Mucosa of descending colon (tissue), 3 donors: ENCODE measurements around the gene GBA2. TPM values are rescaled to one million over a fixed set of nuclear protein-coding genes. Genes with fewer than 3 reads are reported as not detected.

Experiments
- ATAC-seq: fragments of 200-7000 bp; cut with Tn5 transposase; one replicate; pipeline ENCODE4 v1.9.1; 2020; ENCODE audit warnings: mild to moderate bottlenecking, moderate library complexity
- DNase-seq, 3 donors: peaks; one replicate each; pipeline ENCODE4 v3.0.0-alpha.2; 2020
- H3K36me3 ChIP-seq: fragments of 200-600 bp; one replicate; pipeline ENCODE4 v1.8.0; 2021; ENCODE audit warnings: low read depth, mild to moderate bottlenecking
- H3K4me1 ChIP-seq: fragments of 200-600 bp; one replicate; pipeline ENCODE4 v1.8.0; 2021; ENCODE audit warnings: low read depth, mild to moderate bottlenecking
- H3K4me3 ChIP-seq: fragments of 200-600 bp; one replicate; pipeline ENCODE4 v1.8.0; 2021; ENCODE audit warnings: mild to moderate bottlenecking
- H3K9me3 ChIP-seq: fragments of 200-600 bp; one replicate; pipeline ENCODE4 v1.8.0; 2021; ENCODE audit warnings: mild to moderate bottlenecking
- intact Hi-C, 2 donors: fragments of 100-400 bp; cut with DNase I in 1 of 2; cut with micrococcal nuclease in 1 of 2; formaldehyde crosslinking; loops; one replicate each; pipeline versions ENCODE4 v1.11.0 to v1.11.1; 2022; cut with DNase I, micrococcal nuclease
- total RNA-seq, 3 donors: library from RNA; stranded (reverse); fragmentation: NEBNext Ultra II Directional in 2 of 3; extraction: Animal tissue kit (Norgen Biotek cat#: 25700) in 2 of 3; gene quantifications; one replicate each; pipeline versions ENCODE4 v1.2.1 to v1.2.4, GENCODE V29; 2021 to 2023
- TF ChIP-seq, protein P1 (sequence below): fragments of 200-600 bp; IDR thresholded peaks from one replicate; pipeline ENCODE4 v1.8.0; 2022; ENCODE audit warnings: antibody characterized with exemption, mild to moderate bottlenecking
- donor health status: DM: no; HTN: no; CAD: no; lungs with moderate emphysema.
- donor health status: DM: no; HTN: no; CAD: no.
- donor health status: DM: no; HTN: yes; CAD: no.

Gene GBA2
- total RNA-seq, 3 donors from 2014 or later = 157 to 285 (median 223) TPM

DNA sequence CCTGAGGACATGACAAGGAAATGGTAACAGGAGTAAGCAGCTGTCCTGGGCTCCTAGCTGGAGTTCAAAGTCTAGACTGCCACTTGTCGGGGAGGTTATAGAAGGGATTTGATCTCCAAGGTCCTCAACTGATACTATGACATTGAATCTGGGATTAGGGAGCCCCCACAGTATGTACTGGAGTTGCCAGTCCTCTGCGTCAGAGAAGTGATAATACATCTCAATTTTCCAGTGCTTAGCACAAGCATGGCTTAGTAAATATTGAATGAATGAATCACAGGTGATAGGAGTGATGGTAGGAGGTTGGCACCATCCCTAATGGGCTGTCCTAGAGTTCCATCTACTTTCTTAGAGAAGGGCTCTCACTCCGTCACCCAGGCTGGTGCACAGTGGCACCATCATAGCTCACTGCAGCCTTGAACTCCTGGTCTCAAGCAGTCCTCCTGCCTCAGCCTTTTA is 53.1 kb downstream of the GBA2 start:
- peak; percentile 60 for ATAC-seq
- no peak for DNase-seq
- no peaks in the 10 kb centered on the region for H3K9me3 ChIP-seq
- intact Hi-C loops = no loop called here
- H3K4me1 ChIP-seq = peaks cover 11% of the 10 kb centered on the region
- peaks cover 27% of the 10 kb centered on the region for H3K36me3 ChIP-seq
- TF ChIP-seq, protein P1, sequence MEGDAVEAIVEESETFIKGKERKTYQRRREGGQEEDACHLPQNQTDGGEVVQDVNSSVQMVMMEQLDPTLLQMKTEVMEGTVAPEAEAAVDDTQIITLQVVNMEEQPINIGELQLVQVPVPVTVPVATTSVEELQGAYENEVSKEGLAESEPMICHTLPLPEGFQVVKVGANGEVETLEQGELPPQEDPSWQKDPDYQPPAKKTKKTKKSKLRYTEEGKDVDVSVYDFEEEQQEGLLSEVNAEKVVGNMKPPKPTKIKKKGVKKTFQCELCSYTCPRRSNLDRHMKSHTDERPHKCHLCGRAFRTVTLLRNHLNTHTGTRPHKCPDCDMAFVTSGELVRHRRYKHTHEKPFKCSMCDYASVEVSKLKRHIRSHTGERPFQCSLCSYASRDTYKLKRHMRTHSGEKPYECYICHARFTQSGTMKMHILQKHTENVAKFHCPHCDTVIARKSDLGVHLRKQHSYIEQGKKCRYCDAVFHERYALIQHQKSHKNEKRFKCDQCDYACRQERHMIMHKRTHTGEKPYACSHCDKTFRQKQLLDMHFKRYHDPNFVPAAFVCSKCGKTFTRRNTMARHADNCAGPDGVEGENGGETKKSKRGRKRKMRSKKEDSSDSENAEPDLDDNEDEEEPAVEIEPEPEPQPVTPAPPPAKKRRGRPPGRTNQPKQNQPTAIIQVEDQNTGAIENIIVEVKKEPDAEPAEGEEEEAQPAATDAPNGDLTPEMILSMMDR = no peak
- no peak overlapping the region for H3K4me3 ChIP-seq

DNA sequence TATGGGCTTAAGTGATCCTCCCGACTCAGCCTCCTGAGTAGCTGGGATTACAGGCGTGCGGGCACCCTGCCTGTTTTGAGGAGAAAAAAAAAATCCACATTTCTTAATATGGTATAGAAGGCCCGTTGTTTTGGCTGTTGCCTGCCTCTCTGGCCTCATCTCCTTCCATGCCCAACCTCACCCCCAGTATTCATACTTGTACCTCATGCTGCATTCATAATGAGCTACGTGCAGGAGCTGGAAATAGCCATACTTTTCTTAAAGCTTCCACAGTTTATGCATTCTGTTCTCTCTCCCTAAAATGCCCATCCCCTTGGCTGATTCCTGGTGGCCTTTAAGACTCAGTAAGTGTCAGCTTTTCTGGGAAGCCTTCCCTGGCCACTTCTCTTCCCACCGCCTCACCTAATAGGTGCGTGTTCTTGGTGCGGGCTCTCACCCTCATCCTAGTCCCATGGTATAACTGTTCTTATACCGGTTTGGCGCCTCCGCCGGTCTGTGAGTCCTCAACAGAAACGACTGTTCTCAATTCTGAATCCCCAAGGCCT is 57.2 kb downstream of the GBA2 start:
- ATAC-seq = no peak
- TF ChIP-seq, protein P1 = no peak
- Histone ChIP-seq H3K36me3 (no peaks in the 10 kb centered on the region), H3K4me1 (peaks cover 16% of the 10 kb centered on the region), H3K4me3 (no peak overlapping the region), H3K9me3 (no peaks in the 10 kb centered on the region)
- intact Hi-C loops = no loop called here
- peak in 1 of 3 donors; percentile 20 for DNase-seq

DNA sequence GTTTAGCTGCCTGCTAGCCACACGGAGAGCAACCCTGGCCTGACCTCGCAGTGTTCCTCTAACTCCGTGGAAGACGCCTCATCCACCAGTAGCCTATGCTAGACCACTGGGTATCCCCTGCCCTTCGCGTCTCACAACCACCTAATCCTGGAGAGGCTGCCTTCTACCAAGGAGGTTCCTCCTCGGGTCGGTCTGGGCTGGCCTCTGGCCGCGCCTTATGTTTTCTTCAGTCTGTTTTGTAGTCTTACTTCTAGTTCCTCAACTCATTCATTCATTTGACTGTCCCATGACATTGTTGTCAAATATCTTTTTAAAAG is 57.7 kb downstream of the GBA2 start:
- intact Hi-C loops = no loop called here
- Histone ChIP-seq H3K4me1 (peaks cover 13% of the 10 kb centered on the region), H3K36me3 (no peaks in the 10 kb centered on the region), H3K4me3 (peak overlapping the region; percentile 44), H3K9me3 (no peaks in the 10 kb centered on the region)
- no peak for ATAC-seq
- DNase-seq = no peak
- TF ChIP-seq, protein P1 = no peak

DNA sequence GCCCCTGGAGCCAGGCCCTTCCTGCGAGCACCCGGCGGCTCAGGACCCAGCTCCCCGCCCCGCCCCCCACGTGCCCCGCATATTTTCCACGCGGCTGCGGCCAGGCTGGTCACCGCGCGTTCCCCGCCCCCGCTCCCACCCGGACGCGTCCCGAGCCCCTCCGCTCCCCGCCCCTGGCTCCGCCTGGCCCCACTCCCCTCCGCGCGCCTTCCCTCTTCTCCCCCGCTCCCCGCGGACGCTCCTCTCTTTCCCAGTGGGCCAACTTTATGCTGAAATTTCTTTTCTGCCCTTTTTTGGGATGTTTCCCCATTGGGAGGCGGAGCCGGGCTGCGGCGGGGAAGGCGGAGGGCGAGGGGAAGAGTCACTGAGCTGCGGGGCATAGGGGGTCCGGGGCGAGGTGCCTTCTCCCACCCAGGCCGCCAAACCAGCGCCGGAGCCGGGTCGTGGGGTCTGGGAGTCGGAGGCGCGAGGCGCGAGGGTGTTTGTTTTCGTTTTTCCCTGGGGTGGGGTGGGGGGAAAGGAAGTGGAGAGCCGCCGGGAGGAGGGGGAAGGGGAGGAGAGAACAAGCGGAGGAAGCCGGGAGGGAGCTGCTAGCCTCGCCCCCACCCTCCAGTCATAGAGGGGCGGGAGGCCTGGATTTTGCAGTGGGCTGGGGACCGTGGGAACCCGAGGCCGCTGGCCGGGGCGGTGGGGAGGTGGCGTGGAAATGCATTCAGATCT is 58.3 kb downstream of the GBA2 start:
- intact Hi-C loops = no loop called here
- ATAC-seq (peak; percentile 65), DNase-seq (peak; percentile 73 to 77 (median 76))
- TF ChIP-seq, protein P1 = no peak
- Histone ChIP-seq H3K4me3 (peak overlapping the region; percentile 44), H3K36me3 (no peaks in the 10 kb centered on the region), H3K4me1 (peaks cover 8% of the 10 kb centered on the region), H3K9me3 (no peaks in the 10 kb centered on the region)

DNA sequence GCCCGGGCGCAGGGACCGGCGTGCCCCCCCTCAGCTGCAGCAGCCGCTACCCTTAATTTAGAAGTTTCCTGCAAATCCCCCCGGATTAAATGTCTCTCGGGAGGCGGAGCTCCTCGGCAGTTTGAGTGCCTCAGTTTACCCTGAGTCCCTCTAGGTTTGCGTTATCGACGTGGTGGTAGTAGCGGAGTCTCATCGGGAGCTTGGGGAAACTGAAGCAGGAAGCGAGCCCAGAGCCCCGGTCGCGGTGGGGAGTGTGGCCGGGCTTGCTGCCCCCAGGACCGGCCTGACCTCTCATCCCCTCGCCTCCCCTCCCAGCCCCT is 58.8 kb downstream of the GBA2 start:
- Histone ChIP-seq H3K36me3 (no peaks in the 10 kb centered on the region), H3K9me3 (no peaks in the 10 kb centered on the region), H3K4me3 (peak overlapping the region; percentile 44), H3K4me1 (peaks cover 7% of the 10 kb centered on the region)
- TF ChIP-seq, protein P1 = no peak
- no peak for ATAC-seq
- DNase-seq = no peak
- intact Hi-C loops = no loop called here
